CD4-positive, alpha-beta T cell treated with Interleukin-6 at 100 ng/mL for 8 hours (primary cell): ENCODE data around the gene EME2.

Experiments
- DNase-seq: peaks from one replicate; pipeline ENCODE4 v3.0.0-alpha.2; 2020; ENCODE audit warnings: mixed read lengths, low spot score

Gene EME2

GRCh38 chr16:1818873-1819525, 46.4 kb downstream of the EME2 start:
- no peak for DNase-seq

- DNase-seq: no peak
Observed at GRCh38 chr16:1819611-1820010, 47.0 kb downstream of the EME2 start.

- DNase-seq: no peak
Observed at GRCh38 chr16:1820096-1820945, 47.7 kb downstream of the EME2 start.

GRCh38 chr16:1820946-1821290, 48.3 kb downstream of the EME2 start:
- DNase-seq: no peak

DNA sequence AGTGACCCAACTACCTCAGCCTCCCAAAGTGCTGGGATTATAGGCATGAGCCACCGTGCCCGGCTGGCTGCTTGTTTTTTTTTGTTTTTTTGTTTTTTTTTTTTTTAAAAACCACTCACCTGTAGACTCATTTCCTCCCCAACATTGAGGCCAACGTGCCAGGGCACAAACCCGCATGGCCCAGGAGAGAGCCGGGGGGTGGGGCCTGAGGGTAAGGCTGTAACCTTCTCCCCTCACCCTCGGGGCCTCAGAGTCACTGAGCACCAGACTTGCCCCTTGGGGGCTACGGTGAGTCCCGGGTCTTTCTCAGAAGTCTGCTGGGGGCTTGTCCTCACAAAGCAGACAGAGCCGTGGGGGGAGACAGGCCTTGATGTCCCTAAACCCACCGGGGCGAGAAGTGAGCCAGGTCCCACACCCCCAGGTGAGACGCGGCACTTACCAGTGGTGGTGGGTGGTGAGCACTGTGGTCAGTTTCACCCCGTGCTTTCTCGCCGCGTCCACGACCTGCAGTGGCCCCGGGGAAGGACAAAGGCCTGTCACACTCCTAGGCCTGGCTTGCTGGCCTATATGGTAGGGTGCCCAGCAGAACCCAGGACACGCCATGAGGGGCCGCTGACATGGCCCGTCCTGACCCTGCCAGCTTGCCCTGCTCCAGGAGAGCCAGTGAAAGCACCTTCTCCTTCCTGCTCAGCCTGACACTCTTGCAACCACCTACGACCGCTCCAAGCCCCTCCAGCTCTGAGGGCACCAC, 49.4 kb downstream of the EME2 start:
- DNase-seq: no peak

DNA sequence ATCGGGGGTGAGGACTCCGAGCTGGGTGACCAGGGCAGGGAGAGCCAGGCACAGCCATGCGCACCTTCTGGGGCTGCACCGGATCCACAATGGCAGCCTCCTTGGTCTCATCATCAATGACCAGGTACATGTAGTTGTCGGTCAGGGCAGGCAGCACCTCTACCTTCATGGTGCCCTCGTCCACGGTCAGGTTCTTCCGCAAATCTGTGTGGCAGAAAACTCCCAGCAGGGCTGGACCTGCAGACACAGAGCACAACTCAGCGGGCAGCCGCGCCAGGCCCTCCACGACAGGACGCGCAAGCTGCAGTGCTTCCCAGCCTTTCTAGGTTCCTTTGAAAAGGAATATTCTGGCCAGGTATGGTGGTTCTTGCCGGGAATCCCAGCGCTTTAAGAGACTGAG, 50.2 kb downstream of the EME2 start:
- DNase-seq: no peak

DNA sequence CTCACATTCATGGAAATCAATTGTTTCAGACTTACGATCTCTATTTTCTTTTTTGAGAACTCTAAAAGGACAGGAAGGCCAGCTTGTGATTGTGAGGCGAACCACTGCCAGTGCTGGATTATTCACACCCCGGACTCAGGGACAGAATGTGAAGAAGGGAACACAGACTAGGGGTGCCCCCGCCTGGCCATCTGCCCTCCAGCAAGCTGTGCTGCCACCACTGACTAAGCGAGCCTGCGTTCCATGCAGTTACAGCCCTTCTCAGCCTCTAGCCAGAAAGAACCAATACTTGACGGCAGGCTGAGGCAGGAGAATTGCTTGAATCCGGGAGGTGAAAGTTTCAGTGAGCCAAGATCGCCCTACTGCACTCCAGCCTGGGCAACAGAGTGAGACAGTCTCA, 51.2 kb downstream of the EME2 start:
- no peak for DNase-seq

GRCh38 chr16:1825381-1825863, 52.8 kb downstream of the EME2 start:
- DNase-seq: no peak
